ENCODE data around the gene KRABD2.

DNA sequence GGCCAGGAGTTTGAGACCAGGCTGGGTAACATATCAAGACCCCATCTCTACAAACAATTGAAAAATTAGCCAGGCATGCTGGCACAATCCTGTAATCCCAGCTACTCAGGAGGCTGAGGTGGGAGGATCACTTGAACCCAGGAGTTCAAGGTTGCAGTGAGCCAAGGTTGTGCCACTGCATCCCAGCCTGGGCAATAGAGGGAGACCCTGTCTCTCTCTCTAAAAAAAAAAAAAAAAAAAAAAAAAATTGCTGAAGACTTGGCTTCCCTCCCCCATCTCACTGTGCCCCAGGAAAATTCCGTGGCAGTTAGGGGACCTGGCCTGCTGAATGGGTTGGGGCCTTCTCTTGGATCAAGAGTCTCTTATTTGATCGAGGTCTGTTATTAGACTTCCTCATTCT, 37.0 kb downstream of the KRABD2 start, which contains the start of gene ODF4:
- TF ChIP-seq, protein P1, sequence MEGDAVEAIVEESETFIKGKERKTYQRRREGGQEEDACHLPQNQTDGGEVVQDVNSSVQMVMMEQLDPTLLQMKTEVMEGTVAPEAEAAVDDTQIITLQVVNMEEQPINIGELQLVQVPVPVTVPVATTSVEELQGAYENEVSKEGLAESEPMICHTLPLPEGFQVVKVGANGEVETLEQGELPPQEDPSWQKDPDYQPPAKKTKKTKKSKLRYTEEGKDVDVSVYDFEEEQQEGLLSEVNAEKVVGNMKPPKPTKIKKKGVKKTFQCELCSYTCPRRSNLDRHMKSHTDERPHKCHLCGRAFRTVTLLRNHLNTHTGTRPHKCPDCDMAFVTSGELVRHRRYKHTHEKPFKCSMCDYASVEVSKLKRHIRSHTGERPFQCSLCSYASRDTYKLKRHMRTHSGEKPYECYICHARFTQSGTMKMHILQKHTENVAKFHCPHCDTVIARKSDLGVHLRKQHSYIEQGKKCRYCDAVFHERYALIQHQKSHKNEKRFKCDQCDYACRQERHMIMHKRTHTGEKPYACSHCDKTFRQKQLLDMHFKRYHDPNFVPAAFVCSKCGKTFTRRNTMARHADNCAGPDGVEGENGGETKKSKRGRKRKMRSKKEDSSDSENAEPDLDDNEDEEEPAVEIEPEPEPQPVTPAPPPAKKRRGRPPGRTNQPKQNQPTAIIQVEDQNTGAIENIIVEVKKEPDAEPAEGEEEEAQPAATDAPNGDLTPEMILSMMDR (IDR thresholded peaks at IDR 0.05; ENCODE audit: poor library complexity), result no peak
- TF ChIP-seq EZH2 (IDR thresholded peaks at IDR 0.05; ENCODE audit: borderline replicate concordance), result no peak
- TF ChIP-seq EZH2phosphoT487 (IDR thresholded peaks at IDR 0.05; ENCODE audit: low read depth, severe bottlenecking, unreplicated experiment), result no peak
